ENCODE measurements around the gene GPC6.

GPC6 gene

DNA sequence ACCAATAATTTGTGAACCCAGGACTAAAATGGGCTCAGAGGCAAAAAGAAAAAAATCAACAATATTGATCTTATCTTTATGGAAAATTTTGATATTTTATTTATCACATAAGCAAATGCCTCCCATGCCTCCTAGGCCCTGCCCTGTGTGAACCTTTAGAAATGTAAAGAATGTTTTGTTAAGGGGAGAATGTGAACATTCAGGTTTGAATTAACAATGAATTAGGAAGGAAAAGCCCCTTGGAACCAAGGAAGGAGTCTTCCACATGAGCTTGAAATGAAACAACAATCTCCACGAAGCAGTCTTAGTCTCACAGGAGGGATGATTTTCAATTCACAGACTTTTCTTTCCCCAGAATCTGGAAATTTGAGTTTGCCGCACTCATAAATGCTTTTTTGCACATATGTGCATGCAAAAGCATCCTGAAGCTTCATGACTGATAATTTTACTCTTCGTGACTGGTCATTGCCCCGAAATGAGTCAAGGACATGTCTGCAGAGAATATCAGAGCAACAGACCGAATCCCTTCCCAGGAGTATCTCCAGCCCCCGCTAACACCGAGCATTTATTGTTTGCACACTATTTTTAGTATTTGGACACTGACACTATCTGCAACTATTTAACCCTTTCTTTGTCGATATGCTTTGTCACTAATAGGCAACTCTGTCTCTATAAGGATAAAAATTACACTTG is 1117.7 kb downstream of the GPC6 start:
- DNase-seq = no peak

DNA sequence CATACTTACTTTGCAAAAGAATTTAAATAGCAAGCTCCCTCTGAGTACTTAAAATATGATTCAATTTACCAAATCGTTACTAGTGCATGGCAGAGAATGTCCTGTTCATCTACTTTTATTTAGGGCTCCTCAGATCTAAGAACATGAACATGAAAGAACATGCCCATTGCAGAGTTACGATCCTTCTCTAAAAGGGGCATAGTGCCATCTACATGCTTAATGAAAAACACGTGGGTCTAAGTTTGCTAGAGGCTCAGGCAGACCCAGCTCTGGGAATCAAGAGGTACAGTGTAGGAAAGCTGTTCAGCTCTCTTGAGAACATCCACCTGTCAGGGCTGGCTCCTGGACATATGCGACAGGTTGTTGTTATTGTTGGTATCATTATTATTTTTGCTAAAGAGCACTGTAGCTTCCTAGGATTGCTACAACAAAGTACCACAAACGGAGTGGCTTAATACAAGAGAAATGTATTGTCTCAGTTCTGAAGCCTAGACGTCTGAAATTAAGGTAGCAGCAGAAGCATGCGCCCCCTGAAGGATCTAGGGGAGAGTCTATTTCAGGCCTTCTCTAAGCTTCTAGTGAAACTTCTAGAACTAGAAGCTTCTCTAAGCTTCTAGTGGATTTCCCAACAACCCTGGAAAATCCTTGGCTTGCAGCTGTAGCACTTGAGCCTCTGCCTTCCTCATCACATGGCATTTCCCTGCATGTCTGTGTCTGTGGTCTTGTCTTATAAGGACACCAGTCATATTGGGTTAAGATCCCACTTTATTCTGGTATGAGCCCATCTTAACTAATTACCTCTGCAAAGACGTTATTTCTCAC is 1119.0 kb downstream of the GPC6 start:
- DNase-seq = no peak

DNA sequence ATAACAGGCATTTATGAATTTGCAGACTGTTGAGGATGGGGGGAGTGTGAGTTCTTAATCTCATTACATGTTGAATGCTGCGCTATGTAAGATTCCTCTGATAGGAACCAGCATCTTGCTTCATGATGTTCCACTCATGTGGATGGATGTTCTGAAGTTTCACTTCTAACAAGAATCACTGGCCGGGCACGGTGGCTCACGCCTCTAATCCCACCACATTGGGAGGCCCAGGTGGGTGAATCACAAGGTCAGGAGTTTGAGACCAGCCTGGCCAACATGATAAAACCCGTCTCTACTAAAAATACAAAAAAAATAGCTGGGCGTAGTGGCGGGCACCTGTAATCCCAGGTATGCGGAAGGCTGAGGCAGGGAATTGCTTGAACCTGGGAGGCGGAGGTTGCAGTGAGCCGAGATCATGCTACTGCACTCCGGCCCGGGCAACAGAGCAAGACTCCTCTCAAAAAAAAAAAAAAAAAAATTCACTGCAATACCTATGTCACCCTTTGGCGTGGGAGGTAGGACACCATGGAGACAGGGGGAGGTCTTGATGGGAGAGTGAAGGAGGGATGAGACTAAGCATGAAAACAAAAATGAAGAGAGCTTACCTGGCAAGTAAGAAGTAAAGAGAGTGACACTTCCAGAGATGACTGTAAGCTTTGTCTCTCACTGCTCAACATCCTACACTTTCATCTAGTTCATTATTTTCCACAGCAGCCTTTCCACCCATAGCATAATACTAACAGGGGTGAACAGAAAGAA is 1119.8 kb downstream of the GPC6 start:
- DNase-seq = no peak

DNA sequence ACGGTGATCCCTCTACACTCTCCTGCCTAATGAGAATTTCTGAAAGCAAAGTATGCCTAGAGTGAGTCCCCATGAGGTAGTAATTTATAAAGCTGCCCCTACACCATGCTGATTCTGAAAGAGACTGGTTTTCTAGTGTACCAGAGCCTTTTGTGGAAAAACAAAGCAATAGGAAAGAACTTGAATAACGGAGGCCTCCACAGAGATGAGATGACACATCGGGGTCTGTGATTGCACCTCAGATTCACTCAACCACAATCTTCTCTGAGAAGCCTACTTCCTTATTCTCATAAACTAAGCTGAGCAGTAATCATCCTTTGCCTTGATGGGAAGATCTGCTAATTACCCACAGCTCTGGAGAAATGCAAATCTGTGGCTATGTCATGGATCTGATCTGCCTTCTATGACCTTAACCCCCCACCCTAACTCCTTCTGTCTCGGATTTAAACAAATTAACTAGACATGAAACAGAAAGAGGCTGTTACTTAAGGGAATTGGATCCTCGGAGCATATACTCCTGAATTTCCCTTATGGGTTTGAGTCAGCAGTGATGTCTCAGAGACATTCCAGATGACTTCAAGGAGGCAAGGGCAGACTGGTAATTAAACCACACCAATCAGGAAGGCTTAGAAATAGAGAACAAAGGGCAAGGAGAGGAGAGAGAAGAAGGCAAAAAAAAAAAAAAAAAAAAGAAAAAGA is 1124.8 kb downstream of the GPC6 start:
- DNase-seq = no peak

DNA sequence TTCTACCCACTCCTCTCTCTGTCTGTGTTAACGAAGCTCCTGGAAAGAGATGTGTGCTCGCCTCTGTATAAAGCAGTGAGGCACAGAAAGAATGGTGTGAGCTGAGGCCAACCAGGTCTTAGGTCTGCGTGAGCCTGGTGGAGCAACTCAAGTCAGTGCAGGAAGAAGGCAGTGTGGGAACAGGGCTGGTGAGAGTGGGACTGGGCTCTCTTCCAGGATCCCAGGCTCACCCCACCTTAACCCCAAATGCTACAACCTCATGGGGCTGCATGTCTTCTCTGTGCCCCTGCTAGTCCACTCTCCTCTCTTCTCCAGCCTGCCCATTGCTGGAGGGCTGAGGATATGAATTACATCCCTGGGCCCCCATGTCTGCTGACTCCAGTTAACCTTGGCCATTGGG is 1125.5 kb downstream of the GPC6 start:
- DNase-seq = no peak

DNA sequence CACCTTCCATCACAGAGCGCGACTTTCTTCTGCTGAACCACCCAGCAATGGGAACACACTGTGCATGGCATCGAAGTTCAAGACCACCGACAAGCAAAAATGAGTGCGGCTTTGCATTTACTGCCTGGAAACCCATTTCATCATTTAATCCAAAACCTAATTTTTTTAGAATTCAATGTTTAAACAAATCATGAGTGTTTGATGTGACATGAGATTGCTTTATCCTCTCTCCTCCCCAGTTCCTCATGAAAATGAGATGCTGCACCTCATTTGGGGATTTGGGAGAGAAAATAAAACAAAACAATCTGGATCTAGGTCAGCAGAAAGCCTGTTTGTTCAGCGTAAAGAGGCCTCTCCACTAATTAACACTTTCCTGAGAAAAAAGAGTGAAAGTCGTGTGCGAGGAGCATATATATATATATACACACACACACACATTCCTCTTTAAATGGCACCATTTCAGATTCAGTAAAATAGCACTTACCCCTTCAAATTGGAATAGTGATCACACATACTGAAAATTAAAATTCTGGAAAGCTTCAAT is 1126.6 kb downstream of the GPC6 start:
- DNase-seq = no peak

DNA sequence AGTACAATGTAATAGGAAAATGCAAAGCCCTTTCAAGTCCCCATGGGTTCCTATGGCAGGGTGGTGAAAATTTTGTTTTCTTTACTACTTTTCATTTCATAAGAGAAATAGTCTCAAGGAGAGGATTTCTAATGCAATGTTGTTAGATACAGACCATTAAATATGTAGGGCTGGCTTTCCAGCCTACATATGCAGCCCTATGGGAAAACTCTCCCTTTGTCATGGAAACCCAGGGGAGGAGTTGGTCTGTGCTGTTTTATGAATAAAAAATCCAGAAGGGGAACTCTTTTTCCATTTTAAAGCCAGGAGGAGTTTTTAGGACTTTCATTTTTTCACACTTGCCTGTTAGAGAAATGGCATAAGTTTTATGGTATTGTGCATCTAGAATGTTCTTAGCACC is 1133.3 kb downstream of the GPC6 start:
- DNase-seq = no peak

DNA sequence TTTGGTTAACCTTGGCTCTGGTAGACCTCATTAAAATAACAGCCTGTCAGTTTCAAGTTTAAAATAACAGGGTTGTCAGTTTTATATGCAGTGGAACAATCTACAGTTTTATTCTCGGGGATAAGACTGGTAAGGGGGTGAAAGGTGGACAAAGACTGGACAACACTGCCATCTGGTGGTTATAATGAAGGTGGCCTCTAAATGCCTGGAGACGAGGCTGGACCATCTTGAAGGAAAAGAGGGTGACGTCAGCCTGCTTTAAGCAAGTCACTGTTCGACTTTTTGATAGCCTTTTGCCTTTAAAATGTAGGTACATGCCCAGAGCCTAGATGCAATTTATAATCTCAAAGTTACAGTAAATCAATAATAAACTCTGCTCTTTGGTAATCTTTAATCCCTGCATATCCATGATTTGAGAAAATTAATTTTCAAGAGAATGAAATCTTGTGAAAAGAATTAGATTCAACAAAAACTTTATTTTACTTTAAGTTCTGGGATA is 1135.9 kb downstream of the GPC6 start:
- DNase-seq = peak; percentile 82

DNA sequence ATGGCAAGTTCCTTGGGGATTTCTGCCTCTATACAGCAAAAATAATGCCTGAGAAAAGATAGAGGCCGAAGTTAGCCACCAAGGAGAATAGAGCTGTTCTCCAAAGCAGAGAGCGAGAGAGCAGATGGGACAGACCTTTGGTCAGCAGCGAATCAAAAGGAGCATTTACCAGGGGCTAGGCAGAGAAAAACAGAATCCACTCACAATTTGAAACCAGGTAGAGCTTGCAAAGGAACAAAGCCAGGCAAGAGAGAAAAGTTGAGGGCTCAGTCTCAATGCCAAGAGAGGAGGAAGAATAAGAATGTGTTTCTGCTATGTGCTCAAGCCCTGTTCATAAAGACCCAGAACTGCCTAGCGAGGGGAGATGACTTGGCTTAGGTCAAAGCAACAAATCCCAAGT is 1140.1 kb downstream of the GPC6 start:
- DNase-seq = no peak

DNA sequence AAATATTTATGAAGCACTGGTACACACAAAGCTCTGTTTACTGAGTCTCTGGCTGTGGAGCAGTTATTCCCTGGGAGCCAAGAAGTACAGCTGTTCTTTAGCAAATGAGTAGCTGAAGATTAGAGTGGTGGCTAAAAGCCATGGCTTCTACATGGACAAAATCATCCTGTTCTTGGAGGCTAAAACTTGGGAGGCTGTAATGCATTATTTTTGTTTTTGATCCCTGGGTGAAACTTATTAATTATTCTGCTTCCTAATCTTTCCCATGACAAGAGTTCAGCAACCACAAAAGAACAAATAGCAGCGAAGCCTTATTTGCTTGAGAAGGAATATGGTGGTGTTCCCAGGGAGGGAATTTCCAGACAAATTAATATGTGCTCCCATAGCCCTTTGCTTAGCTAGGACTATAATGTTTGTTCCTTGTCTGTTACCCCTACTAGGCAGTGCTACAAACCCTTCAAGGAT is 1143.4 kb downstream of the GPC6 start:
- no peak for DNase-seq

DNA sequence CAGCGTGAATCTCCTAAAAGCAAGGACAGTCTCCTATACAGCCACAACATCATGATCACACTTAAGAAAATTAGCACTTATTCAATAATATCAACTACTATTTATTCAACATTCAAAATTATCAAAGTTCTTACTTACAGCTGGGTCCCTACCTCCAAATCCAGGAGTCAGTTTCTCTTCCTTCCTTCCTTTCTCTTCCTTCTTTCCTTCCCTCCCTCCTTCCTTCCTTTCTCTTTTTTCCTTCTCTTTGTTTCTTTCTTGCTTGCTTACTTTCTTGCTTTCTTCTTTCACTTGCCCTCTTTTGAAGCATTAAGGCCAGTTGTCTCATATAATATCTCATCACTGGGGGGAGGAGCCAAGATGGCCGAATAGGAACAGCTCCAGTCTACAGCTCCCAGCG is 1145.2 kb downstream of the GPC6 start:
- no peak for DNase-seq

DNA sequence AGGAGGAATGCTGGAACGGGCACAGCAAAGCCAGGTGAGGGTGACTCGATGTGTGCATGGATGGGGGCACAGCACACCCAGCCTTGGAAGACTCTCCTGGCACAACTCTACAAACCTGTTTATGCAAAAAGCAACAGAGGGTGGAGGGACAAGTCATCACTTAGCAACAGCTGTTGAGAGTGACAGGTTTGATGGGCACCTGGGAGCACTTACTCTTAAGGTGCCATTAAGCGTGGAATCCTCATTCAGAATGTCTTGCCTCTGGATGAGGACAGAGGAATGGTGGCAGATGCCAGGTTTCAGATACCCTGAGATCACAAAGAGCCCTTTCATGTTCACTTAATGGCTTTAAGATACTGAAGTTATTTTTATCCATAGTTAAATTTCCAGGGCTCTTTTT is 1155.9 kb downstream of the GPC6 start:
- no peak for DNase-seq

DNA sequence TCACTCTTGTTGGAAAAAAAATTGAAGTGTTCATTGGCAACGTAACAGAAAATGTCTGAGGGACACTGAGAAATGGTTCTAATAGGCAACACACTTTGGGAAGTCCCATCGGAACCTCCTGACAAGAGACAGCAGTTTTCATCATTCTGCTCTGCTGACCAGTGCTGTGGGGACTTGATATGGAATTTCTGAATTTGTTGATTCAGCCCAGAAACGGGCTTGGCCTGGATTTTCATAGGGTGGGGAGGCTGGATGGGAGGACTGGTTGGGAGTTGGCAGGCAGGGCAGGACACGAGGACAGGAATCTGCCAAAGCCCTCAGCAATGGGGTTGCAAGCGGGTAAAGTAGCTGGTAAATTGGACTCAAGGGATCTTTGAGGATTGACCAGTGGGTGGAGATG is 1156.4 kb downstream of the GPC6 start:
- no peak for DNase-seq

DNA sequence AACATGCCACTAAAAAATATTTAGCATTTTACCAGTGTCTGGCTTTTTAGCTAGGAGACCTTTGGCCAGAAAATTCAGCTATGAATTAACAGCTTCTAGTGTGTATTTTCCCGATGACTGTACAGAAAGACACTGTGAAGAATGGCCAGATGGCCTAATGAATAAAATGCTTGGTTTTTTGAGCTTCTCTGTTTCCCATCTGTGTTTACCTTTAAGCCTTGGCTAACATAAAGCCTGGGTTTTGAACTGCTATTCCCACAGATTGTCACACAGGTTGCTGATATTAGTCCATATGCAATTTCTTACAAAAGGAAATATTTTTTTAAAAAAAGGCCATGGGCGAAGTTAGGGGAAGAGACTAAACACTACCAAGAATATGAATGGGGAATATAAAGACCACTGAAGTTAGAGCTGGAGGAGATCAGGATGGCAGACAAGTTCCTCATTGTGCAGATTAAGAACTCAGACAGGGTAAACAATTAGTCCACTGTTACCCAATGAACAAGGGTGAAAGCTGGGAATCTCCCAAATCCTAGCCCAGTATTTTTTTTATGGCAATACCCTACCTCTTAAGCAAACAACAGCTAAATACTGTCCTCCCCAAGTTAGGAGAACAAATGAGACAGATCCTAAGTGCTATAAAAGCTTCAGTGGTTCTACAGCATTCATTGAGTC is 1157.8 kb downstream of the GPC6 start:
- no peak for DNase-seq

DNA sequence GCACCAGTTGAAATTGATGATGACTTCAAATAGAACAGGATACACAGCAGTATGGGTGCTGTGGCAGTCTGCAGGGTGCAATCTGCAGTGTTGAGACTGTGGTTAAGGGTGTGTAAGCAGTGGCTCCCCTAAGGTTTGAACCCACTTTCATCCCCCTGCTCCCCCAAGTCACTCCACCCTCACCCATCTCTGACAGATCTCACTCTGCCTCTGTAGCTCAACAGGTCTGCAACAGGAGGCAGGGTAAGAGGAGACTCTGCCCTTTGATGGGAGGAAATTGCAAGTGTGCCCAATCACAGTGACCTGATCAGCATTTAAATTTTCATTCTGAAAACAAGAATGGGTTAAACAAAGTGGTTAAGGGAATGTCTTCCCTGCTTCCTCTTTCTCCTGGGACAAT is 1160.4 kb downstream of the GPC6 start:
- DNase-seq = no peak

DNA sequence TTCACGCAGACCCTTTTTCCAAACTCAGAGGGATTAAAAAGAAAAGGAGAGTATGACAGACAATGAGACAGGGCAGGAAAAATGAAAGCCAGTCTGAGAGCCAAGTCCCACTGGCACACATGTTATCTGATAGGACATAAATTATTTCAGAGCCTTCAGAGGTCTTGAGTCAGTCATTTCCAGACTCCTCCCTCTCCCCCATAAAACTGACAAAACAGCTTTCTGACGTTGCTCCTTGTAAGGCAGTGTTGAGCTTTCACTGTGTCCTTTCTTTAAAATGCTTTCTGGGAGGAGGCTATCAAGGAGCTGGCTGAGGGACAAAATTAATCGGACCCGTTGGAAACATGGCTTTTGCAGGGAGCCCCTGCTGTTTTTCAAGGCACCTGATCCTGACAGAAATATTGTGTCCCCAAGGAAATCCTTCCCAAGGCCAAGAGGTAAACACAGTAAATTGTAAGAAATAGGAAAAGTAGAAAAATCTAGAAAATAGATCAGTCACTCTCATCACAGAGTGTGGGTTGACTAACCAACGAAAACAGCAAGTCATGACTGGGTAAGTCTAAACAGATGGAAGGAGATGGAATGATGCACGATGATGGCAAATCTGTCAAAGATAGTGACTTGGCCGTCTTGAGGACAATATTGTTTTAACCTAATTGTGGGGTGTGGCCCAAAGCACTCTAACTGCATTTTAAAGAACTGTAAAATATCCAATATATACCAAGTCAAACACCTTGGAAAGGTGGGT is 1163.2 kb downstream of the GPC6 start:
- no peak for DNase-seq

DNA sequence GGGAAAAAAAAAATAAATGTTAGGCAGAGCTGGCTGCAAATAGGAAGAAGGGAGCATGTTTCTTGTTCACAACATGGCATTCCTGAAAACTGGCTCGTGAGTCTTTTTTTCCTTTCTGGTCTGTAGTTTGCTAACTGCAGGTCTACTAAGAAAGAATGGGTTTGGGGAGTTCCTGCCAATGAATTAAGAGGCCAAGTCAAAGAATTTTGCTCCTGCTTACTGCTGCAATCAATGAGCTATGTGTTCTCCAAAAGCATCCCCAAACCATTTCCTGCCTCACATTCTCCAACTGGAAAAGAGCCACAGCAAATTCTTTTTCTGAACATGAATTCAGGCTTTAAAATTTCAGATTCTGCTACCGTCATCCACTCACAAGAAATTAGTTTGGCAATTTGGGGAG is 1164.3 kb downstream of the GPC6 start:
- DNase-seq = no peak

DNA sequence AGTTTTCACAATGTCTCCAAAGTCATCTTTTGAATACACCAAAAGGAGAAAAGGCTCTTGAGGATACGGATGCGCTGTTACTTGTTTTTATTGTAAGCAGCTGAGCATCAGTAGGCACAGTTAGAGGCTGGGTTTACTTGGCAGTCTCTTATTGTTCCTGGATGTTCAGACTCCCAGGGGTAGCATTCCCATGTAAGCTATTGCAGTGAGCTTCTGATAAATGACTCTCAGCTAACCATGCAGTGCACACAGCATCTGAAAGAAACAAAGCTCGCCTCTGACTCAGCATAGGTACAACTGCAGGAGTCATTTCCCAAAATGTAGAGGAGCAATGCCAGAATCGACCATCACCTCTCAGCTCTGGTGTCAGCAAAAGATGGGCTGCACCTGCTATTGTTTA is 1168.1 kb downstream of the GPC6 start:
- DNase-seq = no peak

DNA sequence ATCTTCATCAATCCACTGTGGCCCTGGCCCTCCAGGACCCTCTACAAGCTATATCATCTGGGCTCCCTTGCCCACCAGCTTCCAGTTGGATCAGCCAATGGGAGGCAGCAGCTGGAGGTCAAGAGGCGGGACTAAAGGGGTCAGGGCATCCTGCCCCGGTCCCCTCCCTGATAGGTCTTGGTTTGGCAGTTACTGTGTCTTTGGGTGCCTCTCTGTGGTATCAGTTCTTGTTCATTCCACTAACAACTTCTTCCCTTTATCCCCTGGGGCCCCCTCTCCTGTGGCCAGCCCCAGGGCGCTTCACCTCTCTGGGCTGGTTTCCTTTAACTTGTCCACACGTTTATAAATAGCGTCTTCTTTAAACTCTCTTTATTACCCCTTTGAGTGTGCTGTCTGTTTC is 1169.3 kb downstream of the GPC6 start:
- no peak for DNase-seq

DNA sequence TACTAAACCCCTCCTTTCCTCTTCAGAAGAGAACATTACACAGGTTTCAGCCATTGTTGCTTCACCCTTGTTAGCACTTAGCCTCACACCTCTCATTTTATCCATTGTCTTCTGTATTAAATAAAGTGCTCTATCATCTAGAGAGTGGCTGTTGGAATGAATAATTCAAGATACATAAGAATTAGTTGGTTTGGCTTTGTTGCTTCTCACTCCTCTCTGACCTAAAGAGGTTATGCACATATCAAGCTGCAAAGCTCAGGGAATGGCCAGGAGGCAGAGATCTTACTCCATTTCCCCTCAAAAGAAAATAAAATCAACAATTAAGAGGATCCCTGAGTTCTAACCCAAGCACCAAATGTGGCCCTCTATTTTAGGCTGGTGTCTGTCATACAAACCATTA is 1173.2 kb downstream of the GPC6 start:
- no peak for DNase-seq

DNA sequence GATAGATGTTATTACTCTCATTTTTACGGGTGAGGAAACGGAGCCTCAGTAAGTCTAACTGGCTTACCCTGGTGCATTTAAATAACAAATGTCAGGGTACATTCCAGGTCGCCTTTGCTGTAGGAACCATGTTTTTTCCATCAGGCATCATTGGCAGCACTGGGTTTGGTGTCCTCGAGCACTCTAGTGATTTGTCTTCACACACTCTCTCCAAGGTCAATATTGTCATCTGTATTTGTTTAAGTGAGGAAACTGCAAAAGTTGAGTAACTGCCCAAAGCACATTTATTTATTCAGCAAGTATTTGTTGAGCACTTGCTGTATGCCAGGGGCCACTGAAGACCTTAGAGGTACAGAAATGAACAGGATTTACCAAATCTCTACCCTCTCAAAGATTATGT is 1174.3 kb downstream of the GPC6 start:
- no peak for DNase-seq
